ENCODE data around the gene ERP27. TPM values are rescaled to one million over a fixed set of nuclear protein-coding genes. Genes with fewer than 3 reads are reported as not detected.

Gene ERP27
- total RNA-seq, 2 donors from 2014 or later = 1.5 to 5.0 TPM

GRCh38 chr12:14903386-14904098 lies 34.8 kb downstream of the ERP27 start:
- no peak for DNase-seq (ENCODE audit: low spot score in 2 of 2)
- H3K36me3 Mint-ChIP-seq = peaks cover 9 to 38% of the 10 kb centered on the region in 2 donors
- peaks cover 3 to 8% of the 10 kb centered on the region in 2 donors for H3K9me3 Mint-ChIP-seq
- no peak overlapping the region for H3K27ac Mint-ChIP-seq
- no peak for ATAC-seq

GRCh38 chr12:14902465-14902864 lies 35.9 kb downstream of the ERP27 start:
- DNase-seq (ENCODE audit: low spot score in 2 of 2) = no peak
- Mint-ChIP-seq H3K27ac (peak overlapping the region in 1 of 2 donors; percentile 12), H3K36me3 (peaks cover under 1 to 27% of the 10 kb centered on the region in 2 donors), H3K9me3 (peaks cover 3 to 4% of the 10 kb centered on the region in 2 donors)
- no peak for ATAC-seq

DNA sequence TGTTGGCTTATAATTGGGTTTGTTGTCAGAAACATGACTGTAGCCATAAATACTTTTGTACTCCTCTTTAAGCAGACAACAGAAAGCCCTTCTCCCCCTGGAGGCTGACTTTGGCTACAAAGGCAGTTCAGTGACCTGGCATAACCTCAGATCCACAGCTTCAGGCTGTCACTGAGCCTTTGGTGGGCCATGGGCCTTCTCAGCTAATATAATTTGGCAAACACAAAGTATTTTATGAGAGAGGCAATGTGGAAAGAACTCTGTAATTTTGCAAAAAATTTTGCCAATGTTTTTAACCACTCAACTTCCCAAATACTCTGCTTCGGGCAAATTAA lies 37.1 kb downstream of the ERP27 start:
- ATAC-seq (no peak), DNase-seq (ENCODE audit: low spot score in 2 of 2) (no peak)
- Mint-ChIP-seq H3K9me3 (peaks cover 3 to 4% of the 10 kb centered on the region in 2 donors), H3K36me3 (peaks cover 0 to 20% of the 10 kb centered on the region in 2 donors), H3K27ac (no peak overlapping the region)

- Mint-ChIP-seq H3K36me3 (peaks cover 0 to 15% of the 10 kb centered on the region in 2 donors), H3K27ac (no peak overlapping the region), H3K9me3 (peaks cover 3 to 4% of the 10 kb centered on the region in 2 donors)
- ATAC-seq (no peak), DNase-seq (ENCODE audit: low spot score in 2 of 2) (no peak)
These were observed 37.7 kb downstream of the ERP27 start for GRCh38 chr12:14900521-14901227.

- Mint-ChIP-seq H3K27ac (no peak overlapping the region), H3K36me3 (no peaks in the 10 kb centered on the region), H3K9me3 (no peaks in the 10 kb centered on the region)
- no peak for DNase-seq (ENCODE audit: low spot score in 2 of 2)
- no peak for ATAC-seq
These were observed 41.7 kb downstream of the ERP27 start for GRCh38 chr12:14896521-14897169.

DNA sequence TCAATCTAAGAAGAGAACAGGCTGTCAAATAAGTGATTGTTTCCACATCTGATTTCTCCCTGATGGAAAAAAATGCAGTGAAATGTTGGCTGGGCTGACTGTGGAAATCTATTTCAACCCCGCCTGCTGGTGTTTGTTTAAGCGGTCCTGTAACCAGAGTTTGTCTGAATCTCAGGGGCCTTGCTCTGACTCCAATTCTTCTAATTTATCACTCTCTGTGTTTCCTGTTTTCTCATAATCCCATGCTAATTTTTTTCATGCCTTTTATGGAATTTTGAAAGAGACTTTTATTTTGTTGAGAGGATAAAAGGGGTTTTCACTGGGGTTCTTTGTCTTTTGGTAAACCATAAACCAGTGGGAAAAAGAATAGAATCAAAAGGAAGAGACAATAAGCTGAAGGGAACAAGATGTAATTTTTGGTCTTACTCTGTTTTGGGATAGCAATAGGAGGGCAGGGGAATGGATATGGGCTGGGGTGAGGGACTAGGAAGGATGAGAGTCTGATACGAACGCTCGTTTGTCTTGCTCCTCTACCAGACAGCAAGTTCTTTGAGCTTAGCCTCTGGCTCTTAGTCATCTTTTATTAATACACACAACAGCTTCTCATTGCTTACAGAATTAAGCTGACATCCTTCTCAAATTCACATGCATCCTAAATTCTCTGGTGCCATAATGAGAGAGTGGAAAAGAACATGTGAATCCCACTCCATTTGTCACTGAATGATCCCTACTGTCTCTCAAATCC lies 44.7 kb downstream of the ERP27 start:
- H3K36me3 Mint-ChIP-seq = no peaks in the 10 kb centered on the region
- no peaks in the 10 kb centered on the region for H3K9me3 Mint-ChIP-seq
- DNase-seq (ENCODE audit: low spot score in 2 of 2) (no peak), ATAC-seq (no peak)
- H3K27ac Mint-ChIP-seq = no peak overlapping the region

- ATAC-seq (no peak), DNase-seq (ENCODE audit: low spot score in 2 of 2) (no peak)
- H3K27ac Mint-ChIP-seq = no peak overlapping the region
- no peaks in the 10 kb centered on the region for H3K9me3 Mint-ChIP-seq
- no peaks in the 10 kb centered on the region for H3K36me3 Mint-ChIP-seq
These were observed 45.4 kb downstream of the ERP27 start for GRCh38 chr12:14892726-14893505.

DNA sequence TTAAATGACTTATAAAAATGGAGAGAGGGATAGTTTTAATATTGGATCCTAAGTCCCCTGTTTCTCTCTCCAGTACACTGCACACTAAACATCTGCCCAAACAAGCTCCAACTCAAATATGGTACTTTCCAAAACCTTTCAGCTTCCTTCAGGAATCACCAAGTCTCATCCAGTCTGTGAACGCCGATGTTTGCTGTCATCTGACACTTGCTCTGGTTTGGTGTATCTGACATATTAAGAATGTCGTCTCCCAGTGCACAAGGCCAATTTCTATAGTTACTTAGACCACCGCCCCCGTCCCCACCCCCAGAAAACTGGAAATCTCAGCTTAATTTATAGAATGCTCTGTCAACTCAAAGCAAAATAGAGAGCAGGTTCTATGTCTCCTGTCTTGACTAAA lies 47.6 kb downstream of the ERP27 start:
- no peaks in the 10 kb centered on the region for H3K36me3 Mint-ChIP-seq
- DNase-seq (ENCODE audit: low spot score in 2 of 2) (no peak), ATAC-seq (no peak)
- no peak overlapping the region for H3K27ac Mint-ChIP-seq
- no peaks in the 10 kb centered on the region for H3K9me3 Mint-ChIP-seq

GRCh38 chr12:14886271-14886670 lies 52.1 kb downstream of the ERP27 start:
- Mint-ChIP-seq H3K27ac (no peak overlapping the region), H3K36me3 (no peaks in the 10 kb centered on the region), H3K9me3 (no peaks in the 10 kb centered on the region)
- DNase-seq (ENCODE audit: low spot score in 2 of 2) (no peak), ATAC-seq (no peak)

DNA sequence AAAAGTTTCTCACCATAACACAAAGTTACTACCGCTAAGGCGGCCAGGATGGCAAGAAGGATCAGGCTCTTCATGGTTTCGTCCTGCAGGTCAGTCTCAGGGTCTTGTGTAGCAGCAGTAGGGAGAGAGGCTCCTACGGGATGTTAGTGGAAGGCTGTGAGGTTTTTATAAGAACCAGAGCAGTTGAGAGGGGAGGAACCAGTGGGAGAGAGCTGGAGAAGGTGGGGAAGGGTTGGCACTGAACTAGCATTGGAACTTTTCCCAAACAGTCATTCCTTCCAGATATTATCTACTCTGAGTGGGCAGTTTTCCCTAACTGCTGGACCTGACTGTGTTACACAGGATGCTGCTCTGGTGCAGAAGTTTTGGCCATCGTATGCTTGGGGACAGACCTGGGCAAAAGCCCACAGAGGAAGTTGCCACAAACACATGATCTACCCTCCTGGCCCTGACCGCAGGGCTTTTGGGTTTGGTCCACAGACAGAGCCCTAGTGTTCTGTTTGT lies 52.6 kb downstream of the ERP27 start, which contains the start of gene MGP:
Gene MGP (minus strand): TSS at position 137 of the 504 bp plus-strand sequence. CDS start 63 bp downstream, at position 74.
- Mint-ChIP-seq H3K36me3 (peaks cover 0 to 2% of the 10 kb centered on the region in 2 donors), H3K27ac (peak within 1 kb of the TSS in 1 of 2 donors; percentile 61), H3K9me3 (no peaks in the 10 kb centered on the region)
- ATAC-seq (no peak), DNase-seq (ENCODE audit: low spot score in 2 of 2) (no peak)

DNA sequence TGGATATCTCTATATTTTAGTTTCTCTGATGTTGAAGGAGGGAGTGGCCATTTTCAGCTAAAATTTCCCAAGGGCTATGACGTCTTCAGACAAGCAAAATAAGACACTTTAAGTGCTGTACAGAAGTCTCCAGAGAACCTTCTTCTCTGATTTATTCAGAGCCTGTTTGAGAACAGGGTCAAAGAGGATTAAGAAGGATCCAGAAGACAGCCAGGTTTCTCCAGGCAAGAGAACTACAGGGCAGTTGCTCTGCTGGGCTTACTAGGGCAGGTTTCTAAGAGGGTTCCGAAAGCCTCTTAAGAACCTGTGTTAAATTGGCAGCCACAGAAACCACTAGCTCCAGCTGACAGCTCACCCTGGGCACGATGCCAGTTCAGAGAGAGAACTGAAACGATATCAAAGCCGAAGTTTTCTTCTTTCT lies 53.9 kb downstream of the ERP27 start:
- ATAC-seq (peak; percentile 94), DNase-seq (ENCODE audit: low spot score in 2 of 2) (peak in 1 of 2 donors; percentile 69)
- H3K9me3 Mint-ChIP-seq = peaks cover 0 to 6% of the 10 kb centered on the region in 2 donors
- H3K36me3 Mint-ChIP-seq = peaks cover 9 to 15% of the 10 kb centered on the region in 2 donors
- peak overlapping the region in 1 of 2 donors; percentile 61 for H3K27ac Mint-ChIP-seq

- H3K36me3 Mint-ChIP-seq = peaks cover 9 to 16% of the 10 kb centered on the region in 2 donors
- H3K27ac Mint-ChIP-seq = no peak overlapping the region
- ATAC-seq (no peak), DNase-seq (ENCODE audit: low spot score in 2 of 2) (no peak)
- peaks cover 0 to 6% of the 10 kb centered on the region in 2 donors for H3K9me3 Mint-ChIP-seq
These were observed 54.7 kb downstream of the ERP27 start for GRCh38 chr12:14883686-14884085.

GRCh38 chr12:14880890-14881453 lies 57.4 kb downstream of the ERP27 start:
- Mint-ChIP-seq H3K36me3 (peaks cover 9 to 16% of the 10 kb centered on the region in 2 donors), H3K9me3 (peaks cover 0 to 6% of the 10 kb centered on the region in 2 donors), H3K27ac (no peak overlapping the region)
- no peak for DNase-seq (ENCODE audit: low spot score in 2 of 2)
- ATAC-seq = no peak

DNA sequence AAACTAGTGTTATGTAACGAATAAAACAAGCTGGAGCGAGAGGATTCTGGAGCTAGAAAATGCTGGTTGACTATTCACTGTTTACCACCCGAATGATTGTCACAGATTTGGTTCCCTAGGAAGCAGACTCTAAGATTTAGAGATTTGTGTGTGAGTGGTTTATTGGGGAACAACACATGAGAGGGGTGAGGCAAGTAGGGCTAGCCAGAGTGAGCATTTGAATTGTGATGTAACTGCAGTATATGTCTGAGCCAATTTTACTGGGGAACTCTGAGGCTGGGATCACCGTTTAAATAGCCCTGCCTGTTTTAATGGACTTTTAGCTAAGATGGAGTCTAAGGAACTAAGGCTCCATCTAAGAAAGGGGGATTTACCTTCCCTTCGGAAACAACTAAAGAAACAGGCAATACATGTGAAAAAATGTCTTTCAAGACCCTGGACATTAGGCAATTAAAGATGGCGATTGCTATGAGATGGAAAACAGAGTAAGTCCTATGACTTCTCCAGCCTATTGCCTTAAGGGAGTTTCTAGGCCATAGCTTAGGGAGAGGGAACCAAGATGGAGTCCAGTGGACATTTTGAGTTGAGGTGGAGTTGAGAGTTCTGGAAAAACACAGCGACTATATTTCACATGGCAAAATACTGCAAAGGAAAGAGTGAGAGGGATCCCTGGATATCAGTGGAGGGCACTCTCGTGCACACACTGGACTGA lies 59.0 kb downstream of the ERP27 start:
- DNase-seq (ENCODE audit: low spot score in 2 of 2) (no peak), ATAC-seq (no peak)
- Mint-ChIP-seq H3K27ac (no peak overlapping the region), H3K36me3 (peaks cover 9 to 16% of the 10 kb centered on the region in 2 donors), H3K9me3 (peaks cover 0 to 6% of the 10 kb centered on the region in 2 donors)

- peaks cover 0 to 6% of the 10 kb centered on the region in 2 donors for H3K9me3 Mint-ChIP-seq
- no peak overlapping the region for H3K27ac Mint-ChIP-seq
- no peak for ATAC-seq
- no peak for DNase-seq (ENCODE audit: low spot score in 2 of 2)
- peaks cover 9 to 16% of the 10 kb centered on the region in 2 donors for H3K36me3 Mint-ChIP-seq
These were observed 59.8 kb downstream of the ERP27 start for GRCh38 chr12:14878488-14878887.
